ENCODE results near the gene TECPR1.

The TECPR1 gene

GRCh38 chr7:98251601-98252424 lies at the start of gene TECPR1:
TSS of gene TECPR1 (minus strand) at chr7:98252232. CDS start at chr7:98246146, 6,086 bp downstream.
- DNase-seq (ENCODE audit: low read depth) = peak; percentile 92

- DNase-seq (ENCODE audit: low read depth) = no peak
Observed at GRCh38 chr7:98300595-98301372, 48.8 kb upstream of the TECPR1 start.

- no peak for DNase-seq (ENCODE audit: low read depth)
Observed at GRCh38 chr7:98297626-98298286, 45.7 kb upstream of the TECPR1 start.

GRCh38 chr7:98296833-98297232 lies 44.8 kb upstream of the TECPR1 start:
- no peak for DNase-seq (ENCODE audit: low read depth)

- peak; percentile 26 for DNase-seq (ENCODE audit: low read depth)
Observed at GRCh38 chr7:98295467-98296192, 43.6 kb upstream of the TECPR1 start.

GRCh38 chr7:98294798-98295382 lies 42.9 kb upstream of the TECPR1 start:
- peak; percentile 39 for DNase-seq (ENCODE audit: low read depth)

- DNase-seq (ENCODE audit: low read depth) = peak; percentile 42
Observed at GRCh38 chr7:98294326-98294725, 42.3 kb upstream of the TECPR1 start.

- no peak for DNase-seq (ENCODE audit: low read depth)
Observed at GRCh38 chr7:98293746-98294145, 41.7 kb upstream of the TECPR1 start.

- DNase-seq (ENCODE audit: low read depth) = no peak
Observed at GRCh38 chr7:98293265-98293664, 41.2 kb upstream of the TECPR1 start.

GRCh38 chr7:98291717-98292116 lies 39.7 kb upstream of the TECPR1 start:
- no peak for DNase-seq (ENCODE audit: low read depth)

GRCh38 chr7:98289333-98289875 lies 37.4 kb upstream of the TECPR1 start:
- no peak for DNase-seq (ENCODE audit: low read depth)

GRCh38 chr7:98288064-98288823 lies 36.2 kb upstream of the TECPR1 start:
- DNase-seq (ENCODE audit: low read depth) = no peak

GRCh38 chr7:98287486-98287959 lies 35.5 kb upstream of the TECPR1 start:
- DNase-seq (ENCODE audit: low read depth) = no peak

GRCh38 chr7:98286701-98287485 lies 34.9 kb upstream of the TECPR1 start:
- DNase-seq (ENCODE audit: low read depth) = no peak

- DNase-seq (ENCODE audit: low read depth) = peak; percentile 64
Observed at GRCh38 chr7:98286093-98286539, 34.1 kb upstream of the TECPR1 start.

- no peak for DNase-seq (ENCODE audit: low read depth)
Observed at GRCh38 chr7:98285157-98286092, 33.4 kb upstream of the TECPR1 start.

- DNase-seq (ENCODE audit: low read depth) = peak; percentile 97
Observed at GRCh38 chr7:98284335-98285036, 32.5 kb upstream of the TECPR1 start.

- DNase-seq (ENCODE audit: low read depth) = no peak
Observed at GRCh38 chr7:98283887-98284222, 31.8 kb upstream of the TECPR1 start.
